Spleen (tissue), 7 donors: ENCODE results near the gene SLC25A47.

ENCODE experiments used
- CTCF ChIP-seq, 11 experiments: fragments of 200-600 bp in 7 of 11; fragments of 450-650 bp in 4 of 11; sonication (generic) in 4 of 11; IDR thresholded peaks in 8 of 11; conservative IDR thresholded peaks in 3 of 11; 1 replicate in 7 of 11; 2 replicates in 4 of 11; pipeline versions ENCODE4 v1.4.0 to v1.8.0; 2016 to 2021; ENCODE audit warnings: antibody characterized with exemption in 11 of 11, inconsistent platforms in 4 of 11, mild to moderate bottlenecking in 1 of 11
- POLR2A ChIP-seq, 3 donors: fragments of 450-650 bp; IDR thresholded peaks; one replicate each; pipeline ENCODE4 v1.5.1; 2017; ENCODE audit warnings: antibody characterized with exemption in 3 of 3, mild to moderate bottlenecking in 1 of 3
- donor health status: DM: no; HTN: no; CAD: no; lungs with moderate emphysema.
- donor health status: DM: no; HTN: no; CAD: no.
- donor health status: DM: no; HTN: no; CAD: no.

DNA sequence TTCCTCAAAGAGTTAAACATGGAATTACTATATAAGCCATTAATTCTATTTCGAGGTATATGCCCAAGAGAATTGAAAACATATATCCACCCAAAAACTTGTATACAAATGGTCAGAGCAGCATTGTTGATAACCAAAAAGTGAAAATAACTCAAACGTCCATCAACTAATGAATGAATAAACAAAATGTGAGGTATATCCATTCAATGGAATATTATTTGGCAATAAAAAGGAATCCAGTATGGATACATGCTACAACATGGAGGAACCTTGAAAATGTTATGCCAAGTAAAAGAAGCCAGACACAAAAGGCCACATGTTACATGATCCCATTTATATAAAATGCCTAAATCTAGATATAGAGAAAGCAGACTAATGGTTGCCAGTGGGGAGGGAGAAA, 36.0 kb downstream of the SLC25A47 start:
- no peak for TF ChIP-seq CTCF (IDR thresholded peaks at IDR 0.05 in 8 of 11, conservative IDR thresholded peaks at IDR 0.05 in 3 of 11)
- TF ChIP-seq POLR2A (IDR thresholded peaks at IDR 0.05), result no peak
